HepG2 (cell line): ENCODE measurements around the gene CAPN9. TPM values are rescaled to one million over a fixed set of nuclear protein-coding genes. Genes with fewer than 3 reads are reported as not detected.

Source experiments
- ATF7 ChIP-seq, 2 experiments: fragments of 450-650 bp in 1 of 2; sonication (generic) in 1 of 2; formaldehyde crosslinking in 1 of 2; IDR thresholded peaks; 2 replicates each; pipeline versions ENCODE4 v1.4.0 to v1.6.1; 2016 to 2020; ENCODE audit warnings: antibody characterized with exemption in 1 of 2, mild to moderate bottlenecking in 1 of 2, missing genetic modification reagents in 1 of 2
- ATRX ChIP-seq: sonication (generic); formaldehyde crosslinking; IDR thresholded peaks from 2 replicates; pipeline ENCODE4 v1.4.0; 2020; ENCODE audit warnings: missing genetic modification reagents, borderline replicate concordance
- GZF1 ChIP-seq: sonication (generic); formaldehyde crosslinking; IDR thresholded peaks from 2 replicates; pipeline ENCODE4 v1.5.1; 2020; ENCODE audit warnings: mild to moderate bottlenecking, missing genetic modification reagents
- HMG20B ChIP-seq: conservative IDR thresholded peaks from 2 replicates; pipeline ENCODE4 v1.6.1; 2016; ENCODE audit warnings: missing genetic modification reagents, missing compliant biosample characterization
- PCBP2 ChIP-seq: fragments of 200-400 bp; formaldehyde crosslinking; optimal IDR thresholded peaks from 2 replicates; pipeline ENCODE3; 2018; ENCODE audit warnings: low read length, low read depth; ENCODE audit not compliant: poor library complexity, severe bottlenecking
- RAD21 ChIP-seq: fragments of 450-650 bp; formaldehyde crosslinking; IDR thresholded peaks from 2 replicates; pipeline ENCODE4 v1.5.0; 2020; ENCODE audit warnings: mild to moderate bottlenecking
- RAD51 ChIP-seq: fragments of 450-650 bp; IDR thresholded peaks from 2 replicates; pipeline ENCODE4 v1.6.1; 2016; ENCODE audit warnings: borderline replicate concordance
- RELA ChIP-seq: sonication (generic); formaldehyde crosslinking; IDR thresholded peaks from 2 replicates; pipeline ENCODE4 v1.4.0; 2020; ENCODE audit warnings: missing genetic modification reagents
- SP2 ChIP-seq: sonication (generic); formaldehyde crosslinking; IDR thresholded peaks from 2 replicates; pipeline ENCODE4 v1.5.1; 2020; ENCODE audit warnings: mild to moderate bottlenecking, missing genetic modification reagents
- STAT5B ChIP-seq: sonication (generic); formaldehyde crosslinking; IDR thresholded peaks from 2 replicates; pipeline ENCODE4 v1.4.0; 2020; ENCODE audit warnings: missing genetic modification reagents
- YEATS4 ChIP-seq: sonication (generic); formaldehyde crosslinking; IDR thresholded peaks from 2 replicates; pipeline ENCODE4 v1.4.0; 2020; ENCODE audit warnings: missing genetic modification reagents, borderline replicate concordance
- ZFYVE20 ChIP-seq: sonication (generic); formaldehyde crosslinking; IDR thresholded peaks from 2 replicates; pipeline ENCODE4 v1.8.0; 2023; ENCODE audit warnings: low read depth, mild to moderate bottlenecking, moderate library complexity, missing genetic modification reagents, borderline replicate concordance
- ZNF20 ChIP-seq: sonication (generic); formaldehyde crosslinking; IDR thresholded peaks from 2 replicates; pipeline ENCODE4 v1.4.0; 2020; ENCODE audit warnings: mild to moderate bottlenecking, moderate library complexity, missing genetic modification reagents
- ZNF263 ChIP-seq: sonication (generic); formaldehyde crosslinking; IDR thresholded peaks from 2 replicates; pipeline ENCODE4 v1.4.0; 2020; ENCODE audit warnings: missing genetic modification reagents
- ZNF678 ChIP-seq: sonication (generic); formaldehyde crosslinking; IDR thresholded peaks from 2 replicates; pipeline ENCODE4 v1.4.0; 2020; ENCODE audit warnings: mild to moderate bottlenecking, missing genetic modification reagents
- ZNF83 ChIP-seq: sonication (generic); formaldehyde crosslinking; IDR thresholded peaks from 2 replicates; pipeline ENCODE4 v1.4.0; 2020; ENCODE audit warnings: missing genetic modification reagents, mild to moderate bottlenecking, borderline replicate concordance
- polyA plus RNA-seq, 8 experiments: library from polyadenylated mRNA; depleted of rRNA in 3 of 8; stranded (reverse) in 7 of 8; unstranded in 1 of 8; fragments of >200 nt; fragmentation: Illumina TruSeq in 4 of 8; extraction: Trizol in 4 of 8; gene quantifications; 2 replicates each; pipeline versions ENCODE4 v1.2.1 to v1.2.3, GENCODE V29; 2011 to 2016; ENCODE audit warnings: low read depth in 4 of 8, missing spikeins in 1 of 8, mixed read lengths in 1 of 8; ENCODE audit not compliant: insufficient read depth in 1 of 8
- total RNA-seq, 5 experiments: library from RNA; depleted of rRNA; stranded (reverse); fragments of >200 nt; fragmentation: Illumina TruSeq; extraction: Trizol; gene quantifications; 2 replicates each; pipeline ENCODE4 v1.2.3, GENCODE V29; 2016; ENCODE audit warnings: low read depth in 1 of 5
- TF ChIP-seq, protein P1 (sequence below): sonication (generic); formaldehyde crosslinking; IDR thresholded peaks from 2 replicates; pipeline ENCODE4 v1.4.0; 2020; ENCODE audit warnings: missing genetic modification reagents
- TF ChIP-seq, protein P2 (sequence below): sonication (generic); formaldehyde crosslinking; IDR thresholded peaks from 2 replicates; pipeline ENCODE4 v1.8.0; 2022; ENCODE audit warnings: mild to moderate bottlenecking, missing genetic modification reagents
- TF ChIP-seq, protein P3 (sequence below): fragments of 450-650 bp; IDR thresholded peaks from 2 replicates; pipeline ENCODE4 v1.6.1; 2016
- TF ChIP-seq, protein P4 (sequence below): sonication (generic); formaldehyde crosslinking; IDR thresholded peaks from 2 replicates; pipeline ENCODE4 v1.4.0; 2020; ENCODE audit warnings: missing genetic modification reagents, mild to moderate bottlenecking, borderline replicate concordance

CAPN9 gene
- total and polyA plus RNA-seq, 2 of the 13 experiments (the other 11 are each of a cell fraction or from before 2014, with no cell fraction given) = 0.04 to 0.31 TPM

DNA sequence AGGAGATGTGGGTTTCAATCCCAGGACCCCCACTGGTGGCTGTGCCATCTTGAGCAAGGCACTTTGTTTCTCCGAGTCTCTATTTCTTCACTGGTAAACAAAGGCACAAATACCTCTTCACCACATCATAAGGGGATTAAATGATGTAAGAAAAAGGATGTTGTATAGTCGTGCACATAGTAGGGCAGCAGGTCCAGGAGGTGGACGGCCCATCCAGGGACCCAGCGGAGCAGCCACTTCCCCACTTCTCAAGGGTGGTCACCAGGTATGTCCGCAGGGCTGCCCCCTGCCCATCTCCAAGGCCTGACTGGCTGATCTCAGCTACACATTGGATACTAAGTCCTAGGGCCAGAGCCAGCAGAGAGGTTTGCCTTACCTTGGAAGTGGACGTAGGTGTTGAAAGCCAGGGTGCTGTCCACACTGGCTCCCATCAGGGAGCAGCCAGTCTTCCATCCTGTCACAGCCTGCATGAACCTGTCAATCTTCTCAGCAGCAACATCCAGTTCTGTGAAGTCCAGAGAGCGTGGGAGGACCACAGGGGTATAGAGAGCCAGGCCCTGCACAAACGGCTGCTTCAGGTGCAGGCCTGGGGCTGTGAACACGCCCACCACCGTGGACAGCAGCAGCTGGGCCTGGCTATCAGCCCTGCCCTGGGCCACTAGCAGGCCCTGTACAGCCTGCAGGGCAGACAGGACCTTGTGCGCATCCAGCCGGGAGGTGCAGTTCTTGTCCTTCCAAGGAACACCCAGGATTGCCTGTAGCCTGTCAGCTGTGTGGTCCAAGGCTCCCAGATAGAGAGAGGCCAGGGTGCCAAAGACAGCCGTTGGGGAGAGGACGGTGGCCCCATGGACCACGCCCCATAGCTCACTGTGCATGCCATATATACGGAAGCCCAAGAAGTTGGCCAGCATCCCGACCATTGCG is 37.3 kb upstream of the CAPN9 start (continued):
- TF ChIP-seq YEATS4 (CRISPR knock-in tag) (no peak), RAD51 (no peak), ZNF83 (CRISPR knock-in tag) (no peak), ZNF20 (no peak), ATRX (CRISPR knock-in tag) (no peak), STAT5B (CRISPR knock-in tag) (no peak), ZFYVE20 (CRISPR knock-in tag) (no peak), RELA (no peak), HMG20B (CRISPR knock-in tag) (no peak), GZF1 (no peak), ZNF678 (CRISPR knock-in tag) (no peak), RAD21 (CRISPR knock-in tag) (no peak), SP2 (CRISPR knock-in tag) (peak; percentile 27; the same call in 1 of the 2 replicates), ZNF263 (CRISPR knock-in tag) (peak; percentile 59; the same call in 1 of the 2 replicates), ATF7 (IDR thresholded peaks at IDR 0.05) (no peak), ATF7 (CRISPR knock-in tag; IDR thresholded peaks at IDR 0.05) (no peak), PCBP2 (no peak)
- TF ChIP-seq, protein P1, sequence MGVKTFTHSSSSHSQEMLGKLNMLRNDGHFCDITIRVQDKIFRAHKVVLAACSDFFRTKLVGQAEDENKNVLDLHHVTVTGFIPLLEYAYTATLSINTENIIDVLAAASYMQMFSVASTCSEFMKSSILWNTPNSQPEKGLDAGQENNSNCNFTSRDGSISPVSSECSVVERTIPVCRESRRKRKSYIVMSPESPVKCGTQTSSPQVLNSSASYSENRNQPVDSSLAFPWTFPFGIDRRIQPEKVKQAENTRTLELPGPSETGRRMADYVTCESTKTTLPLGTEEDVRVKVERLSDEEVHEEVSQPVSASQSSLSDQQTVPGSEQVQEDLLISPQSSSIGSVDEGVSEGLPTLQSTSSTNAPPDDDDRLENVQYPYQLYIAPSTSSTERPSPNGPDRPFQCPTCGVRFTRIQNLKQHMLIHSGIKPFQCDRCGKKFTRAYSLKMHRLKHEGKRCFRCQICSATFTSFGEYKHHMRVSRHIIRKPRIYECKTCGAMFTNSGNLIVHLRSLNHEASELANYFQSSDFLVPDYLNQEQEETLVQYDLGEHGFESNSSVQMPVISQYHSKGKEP = no peak
- TF ChIP-seq, protein P2, sequence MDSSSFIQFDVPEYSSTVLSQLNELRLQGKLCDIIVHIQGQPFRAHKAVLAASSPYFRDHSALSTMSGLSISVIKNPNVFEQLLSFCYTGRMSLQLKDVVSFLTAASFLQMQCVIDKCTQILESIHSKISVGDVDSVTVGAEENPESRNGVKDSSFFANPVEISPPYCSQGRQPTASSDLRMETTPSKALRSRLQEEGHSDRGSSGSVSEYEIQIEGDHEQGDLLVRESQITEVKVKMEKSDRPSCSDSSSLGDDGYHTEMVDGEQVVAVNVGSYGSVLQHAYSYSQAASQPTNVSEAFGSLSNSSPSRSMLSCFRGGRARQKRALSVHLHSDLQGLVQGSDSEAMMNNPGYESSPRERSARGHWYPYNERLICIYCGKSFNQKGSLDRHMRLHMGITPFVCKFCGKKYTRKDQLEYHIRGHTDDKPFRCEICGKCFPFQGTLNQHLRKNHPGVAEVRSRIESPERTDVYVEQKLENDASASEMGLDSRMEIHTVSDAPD (CRISPR knock-in tag) = 0 out of 2 replicates have a peak, but pooled peaks have one; percentile 50
- TF ChIP-seq, protein P3, sequence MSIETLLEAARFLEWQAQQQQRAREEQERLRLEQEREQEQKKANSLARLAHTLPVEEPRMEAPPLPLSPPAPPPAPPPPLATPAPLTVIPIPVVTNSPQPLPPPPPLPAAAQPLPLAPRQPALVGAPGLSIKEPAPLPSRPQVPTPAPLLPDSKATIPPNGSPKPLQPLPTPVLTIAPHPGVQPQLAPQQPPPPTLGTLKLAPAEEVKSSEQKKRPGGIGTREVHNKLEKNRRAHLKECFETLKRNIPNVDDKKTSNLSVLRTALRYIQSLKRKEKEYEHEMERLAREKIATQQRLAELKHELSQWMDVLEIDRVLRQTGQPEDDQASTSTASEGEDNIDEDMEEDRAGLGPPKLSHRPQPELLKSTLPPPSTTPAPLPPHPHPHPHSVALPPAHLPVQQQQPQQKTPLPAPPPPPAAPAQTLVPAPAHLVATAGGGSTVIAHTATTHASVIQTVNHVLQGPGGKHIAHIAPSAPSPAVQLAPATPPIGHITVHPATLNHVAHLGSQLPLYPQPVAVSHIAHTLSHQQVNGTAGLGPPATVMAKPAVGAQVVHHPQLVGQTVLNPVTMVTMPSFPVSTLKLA = no peak
- TF ChIP-seq, protein P4, sequence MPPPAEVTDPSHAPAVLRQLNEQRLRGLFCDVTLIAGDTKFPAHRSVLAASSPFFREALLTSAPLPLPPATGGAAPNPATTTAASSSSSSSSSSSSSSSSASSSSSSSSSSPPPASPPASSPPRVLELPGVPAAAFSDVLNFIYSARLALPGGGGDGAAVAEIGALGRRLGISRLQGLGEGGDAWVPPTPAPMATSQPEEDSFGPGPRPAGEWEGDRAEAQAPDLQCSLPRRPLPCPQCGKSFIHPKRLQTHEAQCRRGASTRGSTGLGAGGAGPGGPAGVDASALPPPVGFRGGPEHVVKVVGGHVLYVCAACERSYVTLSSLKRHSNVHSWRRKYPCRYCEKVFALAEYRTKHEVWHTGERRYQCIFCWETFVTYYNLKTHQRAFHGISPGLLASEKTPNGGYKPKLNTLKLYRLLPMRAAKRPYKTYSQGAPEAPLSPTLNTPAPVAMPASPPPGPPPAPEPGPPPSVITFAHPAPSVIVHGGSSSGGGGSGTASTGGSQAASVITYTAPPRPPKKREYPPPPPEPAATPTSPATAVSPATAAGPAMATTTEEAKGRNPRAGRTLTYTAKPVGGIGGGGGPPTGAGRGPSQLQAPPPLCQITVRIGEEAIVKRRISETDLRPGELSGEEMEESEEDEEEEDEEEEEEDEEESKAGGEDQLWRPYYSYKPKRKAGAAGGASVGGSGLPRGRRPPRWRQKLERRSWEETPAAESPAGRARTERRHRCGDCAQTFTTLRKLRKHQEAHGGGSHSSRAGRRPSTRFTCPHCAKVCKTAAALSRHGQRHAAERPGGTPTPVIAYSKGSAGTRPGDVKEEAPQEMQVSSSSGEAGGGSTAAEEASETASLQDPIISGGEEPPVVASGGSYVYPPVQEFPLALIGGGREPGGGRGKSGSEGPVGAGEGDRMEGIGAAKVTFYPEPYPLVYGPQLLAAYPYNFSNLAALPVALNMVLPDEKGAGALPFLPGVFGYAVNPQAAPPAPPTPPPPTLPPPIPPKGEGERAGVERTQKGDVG (CRISPR knock-in tag) = 0 out of 2 replicates have a peak, but pooled peaks have one; percentile 23
